ENCODE data around the gene SLC24A1. TPM values are rescaled to one million over a fixed set of nuclear protein-coding genes. Genes with fewer than 3 reads are reported as not detected.

Gene SLC24A1
- total and polyA plus RNA-seq, 2 of the 13 experiments (the other 11 are each of a cell fraction or from before 2014, with no cell fraction given), result 5.9 to 8.3 TPM

GRCh38 chr15:65610871-65611718, 10.6 kb upstream of the SLC24A1 start, which contains the start of gene INTS14 (continued):
- TF ChIP-seq, protein P1, sequence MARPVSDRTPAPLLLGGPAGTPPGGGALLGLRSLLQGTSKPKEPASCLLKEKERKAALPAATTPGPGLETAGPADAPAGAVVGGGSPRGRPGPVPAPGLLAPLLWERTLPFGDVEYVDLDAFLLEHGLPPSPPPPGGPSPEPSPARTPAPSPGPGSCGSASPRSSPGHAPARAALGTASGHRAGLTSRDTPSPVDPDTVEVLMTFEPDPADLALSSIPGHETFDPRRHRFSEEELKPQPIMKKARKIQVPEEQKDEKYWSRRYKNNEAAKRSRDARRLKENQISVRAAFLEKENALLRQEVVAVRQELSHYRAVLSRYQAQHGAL (CRISPR knock-in tag; IDR thresholded peaks at IDR 0.05; ENCODE audit: not compliant biosample characterization), result no peak
- TF ChIP-seq NCOA1 (CRISPR knock-in tag; IDR thresholded peaks at IDR 0.05), result no peak; the same call in 1 of the 2 replicates
- TF ChIP-seq JUND (CRISPR knock-in tag; IDR thresholded peaks at IDR 0.05), result peak; percentile 77
- TF ChIP-seq FOXA1 (IDR thresholded peaks at IDR 0.05), result no peak
- TF ChIP-seq FOXA1 (CRISPR knock-in tag; IDR thresholded peaks at IDR 0.05), result peak; percentile 64
- TF ChIP-seq ZNF605 (CRISPR knock-in tag; IDR thresholded peaks at IDR 0.05), result peak; percentile 51
- no peak for TF ChIP-seq RFX1 (IDR thresholded peaks at IDR 0.05)
- TF ChIP-seq CENPT (CRISPR knock-in tag; IDR thresholded peaks at IDR 0.05; ENCODE audit: low read depth), result 0 out of 2 replicates have a peak, but pooled peaks have one; percentile 68
- TF ChIP-seq ZNF674 (CRISPR knock-in tag; IDR thresholded peaks at IDR 0.05; ENCODE audit: low read depth), result no peak
- TF ChIP-seq ZBTB39 (CRISPR knock-in tag; IDR thresholded peaks at IDR 0.05), result peak; percentile 81
- peak; percentile 65; the same call in 1 of the 2 replicates for TF ChIP-seq ZNF766 (CRISPR knock-in tag; IDR thresholded peaks at IDR 0.05; ENCODE audit: borderline replicate concordance)
- no peak; the same call in 1 of the 2 replicates for TF ChIP-seq ZNF318 (CRISPR knock-in tag; IDR thresholded peaks at IDR 0.05)
- no peak for TF ChIP-seq ZBTB42 (CRISPR knock-in tag; IDR thresholded peaks at IDR 0.05)
- peak; percentile 98 for TF ChIP-seq XRCC5 (optimal IDR thresholded peaks at IDR 0.05; ENCODE audit: low read length)
- TF ChIP-seq ZNF75D (CRISPR knock-in tag; IDR thresholded peaks at IDR 0.05; ENCODE audit: borderline replicate concordance), result no peak
- TF ChIP-seq ZNF274 (CRISPR knock-in tag; IDR thresholded peaks at IDR 0.05), result peak; percentile 94
- TF ChIP-seq, protein P2, sequence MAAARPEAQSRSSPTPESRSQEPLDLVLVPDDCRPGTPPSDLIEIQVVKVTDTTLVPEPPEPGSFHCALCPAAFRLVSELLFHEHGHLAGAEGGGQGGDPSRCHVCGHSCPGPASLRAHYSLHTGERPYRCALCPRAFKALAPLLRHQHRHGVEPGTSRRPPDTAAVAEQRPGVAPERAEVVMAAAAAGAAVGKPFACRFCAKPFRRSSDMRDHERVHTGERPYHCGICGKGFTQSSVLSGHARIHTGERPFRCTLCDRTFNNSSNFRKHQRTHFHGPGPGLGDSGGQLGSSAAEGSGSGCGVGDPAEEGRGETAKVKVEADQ (CRISPR knock-in tag; IDR thresholded peaks at IDR 0.05; ENCODE audit: borderline replicate concordance), result peak; percentile 89; the same call in 1 of the 2 replicates
